Fibroblast of mammary gland (primary cell): Measurements from ENCODE around the gene TBC1D22A.

Experiments used
- DNase-seq: peaks from one replicate; pipeline ENCODE4 v3.0.0-alpha.2; 2010; ENCODE audit warnings: low read depth
- H3K4me3 ChIP-seq: 2 replicates; pipeline ENCODE4 v1.5.1; 2011; ENCODE audit warnings: low read depth, mild to moderate bottlenecking, low read length, moderate library complexity; ENCODE audit not compliant: control insufficient read depth
- TF ChIP-seq, protein P1 (sequence below): conservative IDR thresholded peaks from 2 replicates; pipeline ENCODE4 v1.5.1; 2011; ENCODE audit warnings: low read depth, low read length, inconsistent platforms; ENCODE audit not compliant: control insufficient read depth, insufficient read depth

Gene TBC1D22A

DNA sequence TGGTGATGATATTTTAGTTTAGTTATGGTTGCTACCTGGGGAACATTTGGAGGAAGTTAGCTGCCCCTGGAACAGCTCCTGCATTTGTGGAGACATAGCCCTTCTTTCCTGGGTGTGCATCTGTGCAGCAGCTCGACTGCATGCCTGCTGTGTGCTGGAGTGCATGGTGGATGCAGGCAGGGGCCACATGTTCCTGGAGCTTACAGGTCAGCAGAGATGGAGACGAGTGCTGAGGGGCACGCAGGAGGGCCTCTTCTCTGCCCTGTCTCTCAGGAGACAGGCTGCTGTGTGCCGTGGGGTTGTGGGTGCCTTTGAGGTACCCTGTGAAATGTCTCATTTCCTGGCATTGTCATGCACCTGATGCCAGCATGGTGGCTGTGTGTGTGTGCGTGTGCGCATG lies 87.5 kb downstream of the TBC1D22A start:
- DNase-seq = no peak
- no peak overlapping the region for H3K4me3 ChIP-seq
- TF ChIP-seq, protein P1, sequence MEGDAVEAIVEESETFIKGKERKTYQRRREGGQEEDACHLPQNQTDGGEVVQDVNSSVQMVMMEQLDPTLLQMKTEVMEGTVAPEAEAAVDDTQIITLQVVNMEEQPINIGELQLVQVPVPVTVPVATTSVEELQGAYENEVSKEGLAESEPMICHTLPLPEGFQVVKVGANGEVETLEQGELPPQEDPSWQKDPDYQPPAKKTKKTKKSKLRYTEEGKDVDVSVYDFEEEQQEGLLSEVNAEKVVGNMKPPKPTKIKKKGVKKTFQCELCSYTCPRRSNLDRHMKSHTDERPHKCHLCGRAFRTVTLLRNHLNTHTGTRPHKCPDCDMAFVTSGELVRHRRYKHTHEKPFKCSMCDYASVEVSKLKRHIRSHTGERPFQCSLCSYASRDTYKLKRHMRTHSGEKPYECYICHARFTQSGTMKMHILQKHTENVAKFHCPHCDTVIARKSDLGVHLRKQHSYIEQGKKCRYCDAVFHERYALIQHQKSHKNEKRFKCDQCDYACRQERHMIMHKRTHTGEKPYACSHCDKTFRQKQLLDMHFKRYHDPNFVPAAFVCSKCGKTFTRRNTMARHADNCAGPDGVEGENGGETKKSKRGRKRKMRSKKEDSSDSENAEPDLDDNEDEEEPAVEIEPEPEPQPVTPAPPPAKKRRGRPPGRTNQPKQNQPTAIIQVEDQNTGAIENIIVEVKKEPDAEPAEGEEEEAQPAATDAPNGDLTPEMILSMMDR = no peak

DNA sequence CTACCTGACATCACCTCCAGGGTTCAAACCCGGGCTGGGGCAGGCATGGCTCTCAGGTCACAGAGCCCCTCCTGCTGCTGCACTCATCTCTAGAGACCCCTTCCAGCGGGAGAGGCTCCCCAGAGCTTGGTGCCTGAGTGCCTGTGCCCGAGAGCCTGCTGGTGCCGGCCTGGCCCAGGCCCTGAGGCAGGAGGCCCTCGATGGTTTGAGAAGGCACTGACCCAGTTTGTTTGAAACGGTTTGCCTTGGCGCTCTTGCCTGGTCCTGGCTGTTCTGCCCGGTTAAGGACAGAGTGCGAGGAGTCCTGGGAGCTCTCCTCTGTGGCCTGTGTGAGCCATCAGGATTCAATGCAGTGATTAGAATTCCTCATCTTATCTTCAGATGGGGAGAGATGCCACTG lies 88.9 kb downstream of the TBC1D22A start:
- H3K4me3 ChIP-seq = no peak overlapping the region
- TF ChIP-seq, protein P1 = no peak
- no peak for DNase-seq

DNA sequence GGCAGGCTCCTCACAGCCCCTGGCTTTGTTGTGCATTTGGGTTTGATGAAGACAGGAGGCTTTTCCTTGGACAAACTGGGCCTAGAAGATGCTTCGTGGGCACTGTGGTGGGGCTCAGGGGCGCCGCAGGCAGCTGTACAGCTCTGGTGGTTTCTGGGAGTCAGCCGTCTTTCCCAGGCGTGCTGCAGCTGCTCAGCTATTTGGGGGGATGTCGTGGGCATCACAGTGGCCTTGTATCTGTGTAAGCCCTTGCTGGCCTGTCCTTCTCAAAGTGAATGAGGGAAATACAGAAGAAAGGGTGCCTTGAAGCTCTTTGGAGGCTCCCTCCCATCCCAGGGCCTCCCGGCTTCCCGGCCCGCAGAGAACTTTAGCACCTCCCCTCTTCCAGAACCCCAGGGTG lies 89.5 kb downstream of the TBC1D22A start:
- TF ChIP-seq, protein P1 = no peak
- H3K4me3 ChIP-seq = no peak overlapping the region
- no peak for DNase-seq

DNA sequence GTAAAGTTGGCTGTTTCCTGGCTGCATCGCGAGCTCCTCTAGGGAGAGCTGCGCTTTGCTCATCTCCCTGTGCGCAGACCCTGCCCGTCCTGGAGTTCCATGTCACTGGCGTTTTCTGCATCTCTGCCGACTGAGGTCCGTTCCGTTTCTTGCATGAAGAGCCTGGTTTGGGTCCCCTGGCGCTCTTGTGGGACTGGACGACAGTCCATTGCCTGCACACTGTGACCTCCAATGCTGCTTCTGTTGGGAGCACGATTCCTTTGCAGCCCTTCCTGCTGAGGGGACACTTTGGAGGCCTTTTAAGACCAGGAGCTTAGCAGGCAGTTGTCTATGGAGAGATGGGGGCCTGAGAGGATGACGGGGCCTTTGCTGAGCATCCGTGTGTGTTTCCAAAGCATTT lies 90.3 kb downstream of the TBC1D22A start:
- DNase-seq = no peak
- TF ChIP-seq, protein P1 = no peak
- H3K4me3 ChIP-seq = no peak overlapping the region

DNA sequence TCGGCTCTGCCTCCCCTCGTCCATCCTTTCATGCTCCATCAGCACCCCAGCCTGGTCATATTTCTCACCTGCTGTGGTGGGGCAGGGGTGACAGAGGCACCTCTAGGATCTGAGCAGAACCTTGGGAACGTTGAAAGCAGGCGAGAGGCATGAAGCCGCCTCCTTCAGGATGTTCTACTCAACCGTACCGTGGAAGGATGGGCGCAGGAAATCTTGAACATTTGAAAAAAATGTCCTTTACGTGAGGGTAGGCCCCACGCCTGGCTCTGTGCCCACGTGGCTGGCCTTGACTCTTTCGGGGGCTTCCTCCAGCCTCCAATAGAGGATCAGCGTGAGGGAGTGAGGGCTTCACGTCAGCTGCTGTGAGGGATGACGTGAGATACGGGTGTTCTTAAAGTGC lies 90.7 kb downstream of the TBC1D22A start:
- DNase-seq = no peak
- TF ChIP-seq, protein P1 = no peak
- H3K4me3 ChIP-seq = no peak overlapping the region

DNA sequence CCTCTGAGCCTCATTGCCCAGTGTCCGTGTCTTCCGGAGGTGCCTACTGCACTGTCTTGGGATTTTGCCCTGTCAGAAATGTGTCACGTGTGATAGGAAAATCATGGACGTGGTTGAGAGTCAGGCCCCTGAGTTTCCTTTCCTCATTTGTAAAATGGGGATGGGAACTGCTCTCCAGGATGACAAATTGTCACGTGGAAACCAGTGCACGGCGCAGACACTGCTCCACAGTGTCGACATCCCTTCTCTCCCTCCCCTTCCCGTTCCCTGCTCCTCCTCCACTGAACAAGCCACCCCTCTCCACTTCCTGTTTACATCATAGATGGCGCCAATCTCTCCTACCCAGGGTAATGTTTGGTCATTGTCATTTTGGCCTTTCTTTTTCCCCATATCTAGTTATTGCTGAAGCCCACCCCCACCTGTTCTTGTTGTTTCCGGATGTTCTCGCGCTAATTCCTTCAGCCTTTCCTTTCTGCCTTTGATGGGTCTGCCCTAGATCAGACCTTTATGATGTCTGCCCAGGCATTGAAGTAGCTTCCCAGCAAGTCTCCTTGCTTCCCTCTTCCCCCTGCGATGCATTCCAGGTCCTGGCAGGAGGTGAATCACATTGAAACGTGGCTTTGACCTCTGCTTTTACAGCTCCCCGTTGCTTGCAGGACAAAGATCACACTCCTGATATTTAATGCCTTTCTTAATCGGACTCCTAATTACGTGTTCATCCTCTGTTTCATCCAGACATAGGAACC lies 91.8 kb downstream of the TBC1D22A start:
- H3K4me3 ChIP-seq = no peak overlapping the region
- DNase-seq = no peak
- TF ChIP-seq, protein P1 = no peak

DNA sequence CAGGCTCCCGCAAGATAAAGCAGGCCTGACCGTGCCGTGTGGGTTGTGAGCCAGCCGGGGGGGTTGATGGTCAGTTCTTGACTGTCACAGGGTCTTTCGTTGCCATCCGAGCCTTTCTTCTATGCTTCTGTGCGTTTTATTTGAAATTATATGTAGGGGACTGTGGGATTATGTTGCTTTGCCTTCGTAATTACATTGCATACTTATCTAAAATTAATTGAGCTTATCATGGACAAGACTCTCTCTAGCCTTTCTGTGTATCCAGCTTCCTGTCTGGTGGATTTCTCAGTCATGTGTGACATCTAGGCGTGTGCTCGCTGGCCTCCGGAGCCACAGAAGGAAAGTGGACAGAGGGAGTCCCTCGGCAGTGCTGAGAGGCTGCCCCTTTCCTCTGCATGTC lies 93.2 kb downstream of the TBC1D22A start:
- H3K4me3 ChIP-seq = no peak overlapping the region
- no peak for DNase-seq
- TF ChIP-seq, protein P1 = no peak
